NCI-H82 treated with DMSO at 0.1 percent for 48 hours (cell line): ENCODE results near the gene PCIF1.

ENCODE experiments used
- DNase-seq: peaks from one replicate; lab custom pipeline; 2025; ENCODE audit not compliant: unreplicated experiment; lab: John Stamatoyannopoulos, UW

The PCIF1 gene

DNA sequence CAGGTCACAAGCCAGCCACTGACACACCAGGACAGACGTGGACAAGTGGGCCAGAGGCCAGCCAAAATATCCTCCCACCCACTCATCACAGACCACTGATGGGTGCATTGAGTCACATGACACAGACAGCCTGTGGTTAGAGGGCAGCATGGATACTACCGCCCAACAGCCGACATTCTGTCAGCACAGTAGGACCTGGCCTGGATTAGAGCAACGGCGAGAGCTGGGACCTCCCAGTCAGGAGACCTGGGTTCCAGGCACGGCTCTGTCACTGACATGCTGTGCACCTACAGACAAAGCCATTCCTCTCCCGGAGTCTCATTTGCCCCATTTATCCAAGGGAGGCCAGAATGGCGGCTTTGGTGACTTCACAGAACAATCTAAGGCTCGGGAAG is 29.5 kb downstream of the PCIF1 start:
- DNase-seq, result no peak

DNA sequence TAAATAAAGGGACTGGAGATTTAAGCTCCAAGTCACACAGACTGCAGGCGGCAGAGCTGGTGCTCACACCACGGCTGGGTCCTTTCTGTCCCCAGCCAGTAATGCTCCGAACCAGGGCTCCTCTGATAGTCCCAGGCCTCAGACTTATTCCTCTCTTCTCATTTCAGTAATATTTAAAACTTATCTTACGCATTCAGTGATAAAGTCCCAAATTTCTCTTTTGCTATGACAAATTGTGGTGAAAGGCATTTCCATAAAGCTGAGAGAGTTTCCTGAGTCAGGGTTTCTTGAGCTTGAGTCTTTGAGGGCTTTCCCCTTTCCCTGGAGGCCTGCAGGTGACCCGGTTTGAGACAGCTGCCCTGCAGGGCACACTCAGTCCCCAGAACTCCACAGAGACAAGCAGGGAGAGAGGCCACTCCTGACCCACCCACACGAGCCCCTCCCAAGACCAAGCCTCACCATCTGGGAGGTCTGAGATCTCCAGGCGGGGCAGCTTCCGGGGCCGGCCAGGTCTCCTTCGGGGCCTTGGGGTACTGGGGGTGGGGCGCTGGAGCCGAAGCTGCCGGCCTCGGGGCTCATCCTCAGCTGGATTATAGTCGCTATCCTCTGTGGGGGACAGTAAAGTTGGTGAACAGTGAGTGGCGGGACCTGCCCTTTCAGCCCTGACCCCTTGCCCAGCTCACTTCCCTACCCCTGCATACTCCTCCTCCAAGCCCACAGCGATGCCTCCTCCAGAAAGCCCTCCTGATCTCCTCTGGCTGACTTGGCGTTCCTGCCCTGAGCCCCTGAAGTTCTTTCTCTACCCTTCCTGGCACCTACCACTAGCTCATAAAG is 30.9 kb downstream of the PCIF1 start:
- DNase-seq, result no peak

DNA sequence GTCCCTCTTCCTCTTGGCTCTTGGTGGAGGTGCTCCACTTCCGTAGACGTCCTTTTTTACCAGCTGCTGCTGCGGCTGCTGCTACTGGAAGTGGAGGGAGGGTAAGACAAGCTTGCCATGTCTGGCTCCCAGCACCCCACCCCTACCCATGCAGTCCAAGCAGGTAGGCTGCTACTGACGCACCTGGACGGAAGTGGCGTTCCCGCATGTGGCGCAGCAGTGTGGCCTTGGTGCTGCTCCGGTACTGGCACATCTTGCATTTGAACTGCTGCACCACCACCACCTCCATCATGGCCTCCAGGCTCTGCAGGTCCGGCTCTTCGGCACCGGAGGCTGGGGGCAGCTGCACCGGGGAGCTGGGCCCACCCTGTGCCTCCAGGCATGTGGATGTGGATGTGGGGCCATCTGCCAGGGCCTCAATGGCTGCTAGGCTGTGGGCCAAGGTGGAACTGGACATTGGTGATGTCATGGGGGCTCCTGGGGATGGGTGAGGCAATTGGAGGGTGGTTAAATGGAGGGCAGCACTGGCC is 33.1 kb downstream of the PCIF1 start:
- DNase-seq, result no peak

DNA sequence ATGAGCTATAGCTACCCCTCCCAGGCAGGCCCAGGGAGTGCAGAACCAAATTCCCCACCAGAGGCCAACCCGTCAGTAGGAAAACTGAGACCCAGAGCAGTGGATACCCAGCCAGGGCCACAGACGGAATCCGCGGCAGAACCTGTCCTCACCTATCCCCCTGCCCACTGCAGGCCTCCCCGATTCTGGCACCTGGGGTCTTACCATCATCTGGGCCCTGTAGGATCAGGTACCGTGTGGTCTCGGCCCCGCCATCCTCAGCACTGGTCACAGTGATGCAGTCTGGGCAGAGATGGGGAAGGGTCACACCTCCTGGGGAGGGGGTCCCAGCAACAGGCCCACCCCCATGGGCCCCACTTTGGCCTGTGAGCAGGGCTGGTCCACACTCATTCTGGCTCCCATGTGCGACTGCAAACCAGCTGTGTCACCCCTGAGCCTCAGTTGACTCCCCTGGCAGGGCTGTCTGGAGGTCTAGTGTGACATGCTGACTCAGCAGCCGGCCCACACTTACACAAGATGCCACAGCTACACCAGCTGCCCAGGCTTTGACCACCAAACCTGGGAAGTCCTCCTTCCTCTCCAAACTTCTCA is 33.7 kb downstream of the PCIF1 start:
- no peak for DNase-seq

DNA sequence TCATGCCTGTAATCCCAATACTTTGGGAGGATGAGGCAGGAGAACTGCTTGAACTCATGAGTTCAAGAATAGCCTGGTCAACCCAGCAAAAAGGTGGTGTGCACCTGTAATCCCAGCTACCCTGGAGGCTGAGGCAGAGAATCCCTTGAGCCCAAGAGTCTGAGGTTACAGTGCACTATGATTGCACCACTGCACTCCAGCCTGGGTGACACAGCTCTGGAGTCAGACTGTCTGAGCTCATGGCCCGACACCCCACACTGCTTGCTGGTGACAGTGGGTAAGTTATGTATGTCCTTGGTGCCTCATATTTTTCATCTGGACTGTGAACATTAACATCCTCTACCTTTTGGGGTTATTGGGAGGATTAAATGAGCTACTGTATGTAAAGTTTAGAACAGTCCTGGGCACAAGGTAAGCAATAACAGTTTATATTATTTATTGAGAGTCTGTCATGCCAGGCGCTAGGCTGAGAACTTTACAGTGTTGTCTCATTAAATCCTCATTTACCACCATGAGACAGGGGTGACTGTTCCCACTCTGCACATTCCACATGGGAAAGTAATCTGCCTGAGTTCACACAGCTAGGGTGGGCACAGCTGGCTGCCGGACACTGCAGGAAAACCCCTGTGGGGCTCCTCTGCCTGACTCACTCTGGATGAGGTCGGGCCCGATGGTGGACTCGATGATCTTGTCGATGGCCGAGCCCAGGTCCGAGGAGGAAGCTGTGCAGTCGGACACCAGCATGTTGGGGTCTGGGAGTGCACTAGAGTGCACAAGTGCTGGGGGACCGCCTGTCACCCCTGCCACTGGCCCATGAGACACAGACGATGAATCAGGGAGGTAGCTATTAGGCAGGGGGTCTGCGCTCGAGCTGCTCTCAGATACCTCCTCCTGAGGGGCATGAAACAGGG is 34.6 kb downstream of the PCIF1 start:
- no peak for DNase-seq

DNA sequence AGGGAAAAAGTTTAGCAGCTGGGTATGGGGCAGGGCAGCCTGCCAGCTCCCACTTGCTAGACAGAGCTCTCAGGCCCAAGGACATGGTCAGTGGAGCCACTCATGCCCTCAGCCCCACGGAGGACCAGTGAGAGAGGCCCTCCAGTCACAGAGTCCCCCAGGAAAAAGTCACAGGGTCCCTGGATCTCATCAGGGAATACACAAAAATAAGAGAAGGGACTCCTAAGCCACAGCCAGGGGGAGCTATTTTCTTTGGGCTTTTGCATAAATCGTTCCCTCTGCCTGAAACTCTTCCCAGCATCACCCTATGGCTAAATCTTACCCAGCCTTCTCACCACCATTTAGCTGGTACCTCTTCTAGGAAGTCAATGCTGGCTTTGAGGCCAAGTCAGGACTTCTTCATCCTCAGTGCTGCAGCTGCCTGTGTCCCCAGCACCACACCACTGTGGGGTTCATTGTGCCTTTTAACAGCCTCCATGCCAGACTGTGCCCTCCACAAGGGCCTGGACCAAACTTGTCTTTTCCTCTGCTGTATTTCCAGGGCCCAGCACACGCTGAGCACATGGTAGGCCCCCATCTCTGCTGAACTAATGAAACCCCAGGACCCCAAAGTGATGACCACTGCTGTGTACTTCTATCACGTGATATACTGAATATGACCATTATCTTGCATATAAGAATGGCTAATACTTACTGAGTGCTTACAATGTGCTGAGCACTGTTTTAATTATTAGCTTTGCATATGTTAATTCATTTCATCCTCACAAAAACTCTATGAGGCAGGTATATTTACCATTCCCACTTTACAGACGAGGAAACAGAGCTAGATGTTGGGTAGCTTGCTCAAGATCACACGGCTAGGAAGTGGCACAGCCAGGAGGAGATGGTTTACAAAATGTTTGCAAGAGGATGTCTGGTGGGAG is 35.5 kb downstream of the PCIF1 start:
- DNase-seq, result peak; percentile 69

DNA sequence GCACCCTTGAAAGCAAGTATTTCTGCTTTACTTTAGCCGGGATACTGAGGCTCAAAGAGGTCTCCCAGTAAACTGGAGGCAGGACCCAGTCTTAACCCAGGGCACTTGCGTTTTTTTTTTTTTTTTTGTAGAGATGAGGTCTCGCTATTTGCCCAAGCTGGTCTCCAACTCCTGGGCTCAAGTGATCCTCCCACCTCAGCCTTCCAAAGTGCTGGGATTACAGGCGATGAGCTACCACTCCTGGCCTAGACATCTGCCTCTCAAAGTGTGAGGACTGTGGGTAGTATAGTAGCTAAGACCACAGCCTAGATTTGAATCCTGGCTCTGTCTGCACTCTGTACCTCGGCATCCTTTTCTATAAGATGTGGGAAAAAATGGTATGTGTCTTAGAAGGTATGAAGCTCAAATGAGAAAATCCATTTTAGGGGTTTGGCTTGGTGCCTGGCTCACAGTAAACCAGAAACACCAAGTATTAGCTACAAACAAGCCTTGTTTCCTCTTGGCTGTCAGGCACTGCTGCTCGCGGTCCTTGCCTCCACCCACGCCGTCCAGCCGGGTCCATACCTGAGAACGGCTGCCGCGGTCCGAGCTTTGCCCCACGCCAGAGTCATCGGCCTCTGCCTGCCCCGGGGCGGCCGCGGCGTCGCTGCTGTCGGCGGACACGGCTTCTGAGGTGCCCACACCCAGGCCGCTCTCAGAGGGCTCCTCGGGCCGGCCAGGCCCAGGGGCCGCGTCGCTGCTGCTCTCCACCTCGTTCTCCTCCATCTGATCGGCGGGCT is 36.4 kb downstream of the PCIF1 start:
- no peak for DNase-seq

DNA sequence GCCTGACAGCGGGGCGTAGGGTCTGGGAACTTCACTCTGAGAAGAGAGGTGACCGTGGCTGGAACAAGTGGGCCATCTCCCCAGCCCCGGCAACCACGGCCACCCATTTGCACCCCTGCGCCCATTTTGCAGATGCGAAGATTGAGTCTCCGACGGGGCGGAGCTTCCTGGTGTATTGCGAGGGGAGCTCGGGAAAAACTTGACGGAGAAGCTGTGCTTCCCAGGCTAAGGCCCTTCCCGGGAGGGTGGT is 36.9 kb downstream of the PCIF1 start:
- no peak for DNase-seq

DNA sequence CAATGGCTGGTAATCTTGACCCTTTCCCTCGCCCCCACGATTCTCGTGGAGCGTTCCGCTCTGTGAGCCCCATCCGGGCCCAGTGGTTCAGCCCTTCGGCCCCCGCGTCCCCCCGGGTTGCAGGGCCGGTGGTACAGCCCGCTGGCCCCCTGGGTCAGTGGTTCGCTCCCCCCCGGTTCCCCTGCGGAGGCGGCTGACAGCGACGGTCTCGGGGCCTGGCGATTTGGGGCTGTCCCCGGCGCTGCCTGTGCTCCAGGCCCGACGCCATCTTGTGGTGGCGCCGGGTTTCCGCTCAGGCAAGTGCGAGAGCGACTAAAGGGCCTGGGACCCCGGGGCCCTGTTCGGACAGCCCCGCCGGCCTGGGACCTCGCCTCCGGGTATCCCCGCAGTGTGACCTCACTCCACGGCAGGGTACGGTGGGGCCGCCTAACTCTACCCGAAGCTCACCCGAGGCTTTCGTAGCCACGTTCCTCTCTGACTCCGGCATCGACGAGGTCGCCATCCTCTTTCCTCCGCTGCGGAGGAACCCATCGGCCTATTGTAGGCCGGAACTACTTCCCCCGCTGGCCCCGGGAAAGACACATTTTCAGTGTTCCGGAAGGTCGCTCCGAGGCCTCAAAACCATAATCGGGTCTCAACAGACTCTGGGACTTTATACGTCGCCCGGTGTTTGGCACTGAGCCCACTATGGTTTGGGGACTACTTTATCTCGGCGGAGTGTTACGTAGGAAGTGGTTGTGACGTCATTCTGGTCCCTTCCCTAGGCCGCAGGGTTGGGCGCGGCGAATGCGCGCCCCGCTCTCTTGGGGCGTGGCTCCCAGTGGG is 37.4 kb downstream of the PCIF1 start, which contains the start of gene ZNF335:
Gene ZNF335 (minus strand): TSS at position 529 of the 825 bp plus-strand sequence. CDS start 793 bp downstream, outside the sequence.
- peak; percentile 84 for DNase-seq

DNA sequence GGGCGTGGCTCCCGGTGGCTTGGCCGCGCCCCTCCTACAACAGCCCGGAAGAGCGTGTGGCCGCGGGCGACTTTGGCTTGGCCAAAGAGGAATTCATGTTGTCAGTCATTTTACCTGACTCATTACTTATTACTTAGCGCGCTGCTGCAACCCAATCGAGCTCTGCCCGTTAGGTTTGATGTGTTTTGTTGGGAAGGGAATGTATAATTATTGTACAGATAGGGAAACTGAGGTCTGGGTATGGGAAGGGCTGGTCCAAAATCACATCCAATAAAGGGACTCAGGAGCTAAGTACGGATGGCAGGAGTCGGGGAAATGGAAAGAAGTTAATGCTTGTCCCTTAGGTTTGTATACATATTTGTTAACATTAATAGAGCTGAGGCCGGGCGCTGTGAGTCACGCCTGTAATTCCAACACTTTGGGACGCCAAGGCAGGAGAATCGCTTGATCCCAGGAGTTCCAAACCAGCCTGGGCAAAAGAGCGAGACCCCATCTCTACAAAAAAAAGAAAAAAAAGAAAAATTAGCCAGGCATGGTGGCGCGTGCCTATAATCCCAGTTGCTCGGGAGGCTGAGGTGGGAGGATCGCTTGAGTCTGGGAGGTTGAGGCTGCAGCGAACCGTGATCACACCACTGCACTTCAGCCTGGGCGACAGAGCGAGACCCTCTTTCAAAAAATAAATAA is 38.2 kb downstream of the PCIF1 start:
- no peak for DNase-seq

DNA sequence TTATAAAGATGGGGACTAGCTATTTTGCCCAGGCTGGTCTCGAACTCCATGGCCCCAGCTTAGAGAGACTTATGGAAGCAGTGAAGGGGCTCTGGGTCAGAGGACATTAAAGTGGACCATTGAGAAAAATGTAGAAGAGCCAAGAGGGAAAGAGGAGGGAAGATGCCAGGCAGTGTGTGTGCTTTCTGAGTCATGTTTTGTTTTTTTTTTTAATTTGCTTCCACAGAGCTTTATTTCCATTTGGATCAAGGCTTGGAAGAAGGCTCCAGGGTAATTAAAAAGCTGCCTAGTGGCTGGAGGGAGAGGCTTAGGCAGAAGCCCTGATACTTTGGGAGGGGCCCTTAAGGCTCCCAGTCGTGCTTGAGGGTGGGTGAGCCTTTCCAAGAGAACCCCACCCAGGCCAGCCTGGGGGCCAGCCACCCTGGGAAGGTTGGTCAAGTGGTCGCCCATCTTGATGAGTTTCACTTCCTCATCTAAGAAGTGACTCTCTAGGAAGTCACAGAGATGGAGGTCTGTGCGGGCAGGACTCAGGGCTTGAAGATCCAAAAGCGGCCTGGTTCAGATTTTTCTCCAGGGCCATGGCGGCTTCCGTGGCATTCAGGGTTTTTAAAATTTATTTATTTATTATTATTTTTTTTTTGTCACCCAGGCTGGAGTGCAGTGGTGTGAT is 40.5 kb downstream of the PCIF1 start:
- no peak for DNase-seq

DNA sequence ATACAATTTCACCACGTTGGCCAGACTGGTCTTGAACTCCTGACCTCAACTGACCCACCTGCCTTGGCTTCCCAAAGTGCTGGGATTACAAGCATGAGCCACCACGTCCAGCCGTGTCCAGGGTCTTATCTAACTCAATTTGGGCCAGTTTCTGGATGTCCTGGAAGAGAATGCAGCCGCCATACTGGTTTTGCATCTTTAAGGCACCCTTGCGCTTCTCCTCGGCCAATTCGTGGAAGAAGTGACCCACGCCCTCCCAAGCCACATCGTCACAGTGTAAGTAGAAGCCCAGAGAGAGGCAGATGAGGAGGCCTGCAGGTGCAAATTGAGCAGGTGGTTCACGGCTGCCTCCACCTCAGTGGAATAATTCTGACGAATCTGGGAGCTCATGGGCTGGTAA is 41.2 kb downstream of the PCIF1 start:
- no peak for DNase-seq

DNA sequence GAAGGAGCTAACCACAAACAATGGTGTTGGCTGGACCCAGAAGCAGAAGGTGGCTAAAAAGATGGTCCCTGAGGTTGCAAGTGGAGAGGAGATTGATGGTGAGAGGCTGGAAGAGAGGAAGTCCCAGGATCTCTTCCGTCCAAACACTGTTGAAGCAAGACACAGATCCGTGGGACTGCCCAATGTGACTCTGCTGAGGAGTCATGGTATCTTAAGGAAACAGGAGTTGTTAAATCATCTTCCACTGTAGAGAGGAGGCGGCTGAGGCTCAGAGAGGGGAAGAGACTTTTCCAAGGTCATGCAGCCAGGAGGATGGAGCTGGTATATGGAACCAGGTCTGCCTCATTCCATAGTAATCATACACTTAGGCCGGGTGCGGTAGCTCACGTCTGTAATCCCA is 41.6 kb downstream of the PCIF1 start:
- DNase-seq, result no peak

DNA sequence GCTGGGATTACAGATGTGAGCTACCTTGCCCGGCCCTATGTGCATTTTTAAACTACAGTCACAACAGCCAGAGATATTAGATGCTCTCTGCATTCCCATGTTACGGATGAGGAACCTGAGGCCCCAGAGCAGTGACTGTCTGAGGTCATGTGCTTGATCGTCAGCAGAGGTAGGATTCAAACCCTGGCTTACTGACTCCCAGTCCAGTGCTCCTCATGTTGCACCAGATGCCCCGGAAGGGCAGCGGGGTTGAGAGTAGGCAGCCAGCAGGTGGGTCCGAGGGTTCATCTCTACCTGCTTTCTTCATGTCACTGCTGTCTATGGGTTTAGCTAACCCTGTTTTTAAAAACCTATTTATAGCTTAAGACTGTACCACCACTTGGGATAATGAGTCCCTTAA is 46.8 kb downstream of the PCIF1 start:
- DNase-seq, result no peak

DNA sequence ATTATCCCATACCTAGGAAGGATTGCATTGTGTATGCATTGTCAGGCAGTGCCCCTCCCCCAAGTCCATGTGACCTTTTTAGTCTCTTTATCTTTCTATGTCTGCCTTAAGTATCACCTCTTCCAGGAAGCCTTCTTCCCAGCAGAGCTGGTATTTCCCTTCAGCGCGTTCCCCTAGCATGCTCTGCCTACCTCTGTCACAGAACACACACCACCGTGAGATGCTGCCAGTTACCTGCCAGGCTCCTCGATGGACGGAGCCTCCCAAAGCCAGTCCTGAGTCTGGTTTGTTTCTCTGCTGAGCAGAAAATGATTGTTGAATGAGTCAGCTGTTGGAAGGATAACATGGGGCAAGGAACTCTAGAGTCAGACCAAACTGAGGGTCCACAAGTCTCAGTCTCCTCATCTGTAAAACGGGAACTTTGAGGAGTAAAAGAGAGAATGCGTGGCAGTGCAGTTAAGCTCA is 48.8 kb downstream of the PCIF1 start:
- no peak for DNase-seq

DNA sequence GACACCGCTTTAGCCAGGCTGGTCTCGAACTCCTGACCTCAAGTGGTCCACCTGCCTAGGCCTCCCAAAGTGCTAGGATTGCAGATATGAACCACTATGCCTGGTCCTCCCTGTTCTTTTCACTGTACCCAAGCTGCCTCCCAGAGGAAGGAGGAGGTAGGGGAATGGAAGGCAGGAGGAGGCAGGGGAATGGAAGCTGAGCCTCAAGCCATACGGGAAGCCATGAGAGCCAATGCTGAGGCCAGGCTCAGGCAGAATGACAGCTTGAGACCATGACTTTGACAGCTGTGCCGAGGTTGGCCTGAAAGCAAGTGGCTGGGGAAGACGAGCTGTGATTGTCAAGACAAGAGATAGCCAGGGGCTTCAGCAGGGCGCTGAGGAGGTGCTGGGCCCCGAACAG is 51.1 kb downstream of the PCIF1 start:
- DNase-seq, result peak; percentile 29

DNA sequence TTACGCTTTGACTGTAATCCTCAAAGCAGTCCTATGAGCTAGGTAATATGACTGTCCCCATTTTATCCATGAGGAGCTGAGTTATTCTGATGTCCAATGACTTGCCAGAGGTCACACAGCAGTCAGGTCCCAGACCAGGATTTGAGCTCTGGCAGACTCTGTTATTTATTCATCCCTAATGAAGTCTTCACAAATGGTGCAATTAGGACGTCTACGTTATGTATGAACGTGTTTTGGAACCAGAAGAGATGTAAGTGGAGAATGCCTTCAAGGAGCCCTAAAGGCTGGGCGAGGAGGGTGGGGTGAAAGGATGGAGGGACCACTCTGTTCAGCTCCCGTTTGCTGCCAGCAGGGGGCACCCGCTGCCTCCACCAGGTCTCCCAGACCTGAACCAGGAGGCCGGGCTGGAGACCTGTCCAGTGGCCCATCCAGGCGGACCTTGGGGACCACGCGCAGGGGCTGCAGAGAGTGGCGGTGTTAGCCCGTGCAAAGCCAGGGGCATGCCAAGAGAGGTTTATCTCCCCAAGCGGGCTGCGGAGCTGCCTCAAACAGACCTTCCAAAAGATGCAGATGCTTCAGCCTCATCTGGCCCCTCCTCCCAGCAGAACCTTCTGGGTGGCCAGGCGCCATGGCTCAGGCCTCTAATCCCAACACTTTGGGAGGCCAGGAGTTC is 52.8 kb downstream of the PCIF1 start:
- DNase-seq, result peak; percentile 32
